B cell (primary cell): ENCODE data around the gene NR4A1. TPM values are rescaled to one million over a fixed set of nuclear protein-coding genes. Genes with fewer than 3 reads are reported as not detected.

Source experiments
- ATAC-seq: fragments of 200-7000 bp; cut with Tn5 transposase; one replicate; pipeline ENCODE4 v1.10.0; 2021; ENCODE audit warnings: low read depth, mild to moderate bottlenecking, moderate number of reproducible peaks, moderate library complexity
- CTCF ChIA-PET: fragments of 350-600 bp; sonication (Branson Sonifier 250); formaldehyde crosslinking; loops from one replicate; lab custom pipeline; 2021; ENCODE audit warnings: antibody characterized with exemption, inconsistent platforms; lab: Charles Lee
- POLR2A ChIA-PET: fragments of 350-600 bp; sonication (Branson Sonifier 250); formaldehyde crosslinking; loops from one replicate; lab custom pipeline; 2021; ENCODE audit warnings: antibody characterized with exemption; lab: Charles Lee
- DNase-seq: peaks from one replicate; pipeline ENCODE4 v3.0.0; 2013
- H2AFZ ChIP-seq: 2 replicates; pipeline ENCODE4 v1.6.1; 2012; ENCODE audit warnings: mild to moderate bottlenecking, low read depth, low read length; ENCODE audit not compliant: insufficient read depth, poor library complexity, severe bottlenecking
- H3K27ac ChIP-seq, 2 donors: 1 replicate in 1 of 2; 2 replicates in 1 of 2; pipeline ENCODE4 v1.5.1; 2012 to 2013; ENCODE audit warnings: low read length in 2 of 2, mild to moderate bottlenecking in 2 of 2, moderate library complexity in 1 of 2
- H3K27me3 ChIP-seq, 4 experiments: fragments of 200-600 bp in 1 of 4; sonication (generic) in 1 of 4; replicated peaks in 1 of 4; 1 replicate in 2 of 4; 2 replicates in 2 of 4; pipeline versions ENCODE4 v1.6.1 to v1.7.0; 2013 to 2016; ENCODE audit warnings: low read length in 3 of 4, mild to moderate bottlenecking in 2 of 4, mixed read lengths in 1 of 4, moderate library complexity in 1 of 4; ENCODE audit not compliant: insufficient read depth in 4 of 4, control insufficient read depth in 3 of 4; ENCODE audit errors: control extremely low read depth in 1 of 4
- H3K36me3 ChIP-seq, 2 experiments: replicated peaks in 1 of 2; 1 replicate in 1 of 2; 2 replicates in 1 of 2; pipeline versions ENCODE4 v1.6.1 to v1.7.1; 2013; ENCODE audit warnings: low read length in 1 of 2; ENCODE audit not compliant: insufficient read depth in 2 of 2, control insufficient read depth in 1 of 2; ENCODE audit errors: control extremely low read depth in 1 of 2, extremely low read depth in 1 of 2
- H3K4me1 ChIP-seq, 2 donors: fragments of 200-600 bp in 1 of 2; sonication (generic) in 1 of 2; 1 replicate in 1 of 2; 2 replicates in 1 of 2; pipeline versions ENCODE4 v1.5.1 to v1.6.1; 2013 to 2017; ENCODE audit warnings: low read length in 2 of 2; ENCODE audit not compliant: control insufficient read depth in 2 of 2, insufficient read depth in 2 of 2
- H3K4me2 ChIP-seq: replicated peaks from 2 replicates; pipeline ENCODE3; 2012; ENCODE audit warnings: mild to moderate bottlenecking, low read depth, low read length; ENCODE audit not compliant: poor library complexity, severe bottlenecking
- H3K4me3 ChIP-seq, 5 experiments: fragments of 200-600 bp in 1 of 5; sonication (generic) in 1 of 5; 1 replicate in 3 of 5; 2 replicates in 2 of 5; pipeline versions ENCODE4 v1.5.1 to v1.7.0; 2011 to 2016; ENCODE audit warnings: low read length in 4 of 5, mild to moderate bottlenecking in 4 of 5, low read depth in 2 of 5, control low read depth in 1 of 5, moderate library complexity in 1 of 5; ENCODE audit not compliant: insufficient read depth in 1 of 5; ENCODE audit errors: control extremely low read depth in 1 of 5, extremely low read depth in 1 of 5
- H3K79me2 ChIP-seq: fragments of 200-600 bp; sonication (generic); one replicate; pipeline ENCODE4 v1.6.0; 2016; ENCODE audit warnings: low read length; ENCODE audit not compliant: control insufficient read depth, insufficient read depth
- H3K9ac ChIP-seq: fragments of 200-600 bp; sonication (generic); 2 replicates; pipeline ENCODE4 v1.6.1; 2017; ENCODE audit warnings: mild to moderate bottlenecking, low read length, moderate library complexity
- H3K9me3 ChIP-seq, 3 donors: one replicate each; pipeline versions ENCODE4 v1.6.1 to v1.7.1; 2013; ENCODE audit warnings: low read length in 2 of 3; ENCODE audit not compliant: control insufficient read depth in 2 of 3, insufficient read depth in 1 of 3; ENCODE audit errors: control extremely low read depth in 1 of 3
- H4K20me1 ChIP-seq: 2 replicates; pipeline ENCODE4 v1.6.0; 2012; ENCODE audit warnings: mild to moderate bottlenecking, low read length; ENCODE audit not compliant: insufficient read depth, control insufficient read depth, poor library complexity, severe bottlenecking
- H3K27ac Mint-ChIP-seq: one replicate; pipeline ENCODE4 v1.8.0; 2021; ENCODE audit warnings: mixed read lengths
- H3K27me3 Mint-ChIP-seq: one replicate; pipeline ENCODE4 v1.8.0; 2021; ENCODE audit warnings: mixed read lengths
- H3K4me1 Mint-ChIP-seq: one replicate; pipeline ENCODE4 v1.8.0; 2021; ENCODE audit warnings: mixed read lengths
- H3K4me3 Mint-ChIP-seq: one replicate; pipeline ENCODE4 v1.8.0; 2021; ENCODE audit warnings: mixed read lengths
- H3K9me3 Mint-ChIP-seq: one replicate; pipeline ENCODE4 v1.8.0; 2022; ENCODE audit warnings: mixed read lengths; ENCODE audit not compliant: insufficient read depth
- CTCF ChIP-seq: fragments of 200-600 bp; IDR thresholded peaks from one replicate; pipeline ENCODE4 v1.8.0; 2022; ENCODE audit warnings: antibody characterized with exemption, mild to moderate bottlenecking
- EZH2 ChIP-seq: IDR thresholded peaks from 2 replicates; pipeline ENCODE4 v1.6.1; 2012; ENCODE audit warnings: borderline replicate concordance, low read depth, mild to moderate bottlenecking, moderate library complexity, low read length; ENCODE audit not compliant: insufficient read depth, poor library complexity, severe bottlenecking
- WGBS: methylation state at CpG from one replicate; pipeline ENCODE4 v1.1.5; 2013; ENCODE audit warnings: missing lambda C conversion rate; ENCODE audit not compliant: insufficient coverage; 5-methylcytosine and 5-hydroxymethylcytosine counted together
- intact Hi-C: fragments of 100-400 bp; cut with micrococcal nuclease; formaldehyde crosslinking; loops from one replicate; pipeline ENCODE4 v1.10.0; 2022
- polyA plus RNA-seq: library from polyadenylated mRNA; depleted of rRNA; stranded (reverse); fragments of >200 nt; gene quantifications from 2 replicates; pipeline ENCODE4 v1.2.3, GENCODE V29; 2012
- total RNA-seq, 2 donors: library from RNA; stranded (reverse); fragments of 120-200 nt in 1 of 2; gene quantifications; 1 replicate in 1 of 2; 2 replicates in 1 of 2; pipeline versions ENCODE4 v1.2.3 to v1.2.4, GENCODE V29; 2013 to 2022

Gene NR4A1
- total and polyA plus RNA-seq, 2 donors (not counting 1 experiment from before 2014, with no cell fraction given) = 43.2 to 470 TPM

DNA sequence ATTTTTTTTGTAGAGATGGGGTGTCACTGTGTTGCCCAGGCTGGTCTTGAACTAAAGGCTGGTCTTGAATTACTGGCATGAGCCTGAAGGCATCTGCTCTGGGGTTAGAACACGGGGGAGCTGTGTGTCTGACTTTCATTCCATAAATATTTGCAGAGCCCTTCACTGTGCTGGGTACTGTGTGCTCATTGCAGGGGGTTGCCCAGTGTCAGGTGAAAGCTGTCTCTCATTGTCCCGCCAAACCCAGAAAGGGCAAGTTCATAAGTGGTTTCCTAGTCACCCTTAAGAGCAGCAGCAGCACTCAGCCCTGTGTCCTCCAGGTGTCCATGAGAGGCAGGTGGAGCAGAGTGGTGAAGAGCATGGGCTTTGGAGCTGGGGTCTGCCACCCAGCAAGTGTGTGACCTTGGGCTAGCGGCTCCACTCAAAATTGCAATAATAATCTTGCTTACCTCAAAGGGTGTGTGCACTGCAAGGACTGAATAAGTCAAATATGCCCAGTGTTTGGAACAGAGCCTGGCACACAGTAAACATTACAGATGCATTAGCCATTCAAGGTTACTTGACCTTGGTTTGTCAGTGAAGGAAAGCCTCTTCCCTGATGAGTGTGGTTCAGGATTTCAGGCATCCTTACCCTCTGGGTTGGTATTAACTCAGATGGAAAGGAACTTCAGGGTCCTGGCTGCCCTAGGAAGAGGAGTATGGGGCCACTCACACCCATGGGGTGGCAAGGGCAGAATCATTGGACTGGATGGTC, 23.9 kb downstream of the NR4A1 start:
- no peaks in the 10 kb centered on the region for H3K27me3 ChIP-seq
- no peak for TF ChIP-seq EZH2
- TF ChIP-seq CTCF = no peak
- H3K9me3 ChIP-seq = no peaks in the 10 kb centered on the region
- DNase-seq (no peak), ATAC-seq (no peak)
- POLR2A ChIA-PET = no interaction called here
- H3K4me2 ChIP-seq = no peak overlapping the region
- H3K27me3 Mint-ChIP-seq = no peaks in the 10 kb centered on the region
- H3K27ac ChIP-seq = no peak overlapping the region
- no peak overlapping the region for H3K9ac ChIP-seq
- no peak overlapping the region for H3K4me3 Mint-ChIP-seq
- H3K4me1 ChIP-seq = peaks cover 26 to 46% of the 10 kb centered on the region in 2 donors
- H3K4me3 ChIP-seq = no peak overlapping the region
- peaks cover 27% of the 10 kb centered on the region for H4K20me1 ChIP-seq
- peaks cover 0 to 68% of the 10 kb centered on the region in 2 experiments for H3K36me3 ChIP-seq
- WGBS = 93% methylated on average over 2 of the region's 3 CpGs
- CTCF ChIA-PET = interaction anchor here (1.3 to 34.6 kb wide), 2 partner anchors 42 to 83 kb away, joined by 3 to 1315 read pairs; no protein-coding TSS in a partner anchor
- H3K9me3 Mint-ChIP-seq = no peaks in the 10 kb centered on the region
- peaks cover 44% of the 10 kb centered on the region for H3K4me1 Mint-ChIP-seq
- intact Hi-C loops = no loop called here
- no peak overlapping the region for H3K27ac Mint-ChIP-seq
- H3K79me2 ChIP-seq = peaks cover 47% of the 10 kb centered on the region
- H2AFZ ChIP-seq = no peak overlapping the region

DNA sequence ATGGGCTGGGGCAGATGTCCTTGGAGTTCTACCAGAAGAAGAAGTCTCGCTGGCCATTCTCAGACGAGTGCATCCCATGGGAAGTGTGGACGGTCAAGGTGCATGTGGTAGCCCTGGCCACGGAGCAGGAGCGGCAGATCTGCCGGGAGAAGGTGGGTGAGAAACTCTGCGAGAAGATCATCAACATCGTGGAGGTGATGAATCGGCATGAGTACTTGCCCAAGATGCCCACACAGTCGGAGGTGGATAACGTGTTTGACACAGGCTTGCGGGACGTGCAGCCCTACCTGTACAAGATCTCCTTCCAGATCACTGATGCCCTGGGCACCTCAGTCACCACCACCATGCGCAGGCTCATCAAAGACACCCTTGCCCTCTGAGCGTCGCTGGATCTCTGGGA, 25.6 kb downstream of the NR4A1 start:
- no peak overlapping the region for H3K4me2 ChIP-seq
- H3K9me3 ChIP-seq = no peaks in the 10 kb centered on the region
- H3K36me3 ChIP-seq = peaks cover 0 to 67% of the 10 kb centered on the region in 2 experiments
- over 99% methylated on average over 16 of the region's 16 CpGs for WGBS
- H3K27ac ChIP-seq = no peak overlapping the region
- H3K9ac ChIP-seq = no peak overlapping the region
- H3K9me3 Mint-ChIP-seq = no peaks in the 10 kb centered on the region
- POLR2A ChIA-PET = interaction anchor here (0.7 kb wide), 1 partner anchor 45 kb away, joined by 4 read pairs; no protein-coding TSS in a partner anchor
- H3K4me3 ChIP-seq = no peak overlapping the region
- H3K4me1 Mint-ChIP-seq = peaks cover 46% of the 10 kb centered on the region
- DNase-seq = no peak
- CTCF ChIA-PET = interaction anchor here (0.9 to 34.6 kb wide), 2 partner anchors 44 to 45 kb away, joined by 3 to 1315 read pairs; no protein-coding TSS in a partner anchor
- no peak overlapping the region for H3K27ac Mint-ChIP-seq
- H4K20me1 ChIP-seq = peaks cover 19% of the 10 kb centered on the region
- no peak for TF ChIP-seq EZH2
- no peak for TF ChIP-seq CTCF
- no peaks in the 10 kb centered on the region for H3K27me3 Mint-ChIP-seq
- H2AFZ ChIP-seq = no peak overlapping the region
- no peak overlapping the region for H3K4me3 Mint-ChIP-seq
- no peaks in the 10 kb centered on the region for H3K27me3 ChIP-seq
- peaks cover 30% of the 10 kb centered on the region for H3K79me2 ChIP-seq
- H3K4me1 ChIP-seq = peaks cover 29 to 46% of the 10 kb centered on the region in 2 donors
- no peak for ATAC-seq
- intact Hi-C loops = no loop called here
